Keratinocyte (primary cell): ENCODE data around the gene AVL9. TPM values are rescaled to one million over a fixed set of nuclear protein-coding genes. Genes with fewer than 3 reads are reported as not detected.
A peak's percentile ranks its signal among the peaks of the same experiment; 100 is the strongest.

Experiments used
- DNase-seq: peaks from one replicate; pipeline ENCODE4 v3.0.0-alpha.2; 2011; ENCODE audit warnings: low read depth, missing footprints, low spot score
- FAIRE-seq: peaks from 2 replicates; lab custom pipeline; 2011; peaks lifted over from hg19 to GRCh38; lab: Jason Lieb, UNC
- H2AFZ ChIP-seq: 2 replicates; pipeline ENCODE4 v1.6.0; 2012; ENCODE audit warnings: low read length, control low read depth, inconsistent platforms; ENCODE audit not compliant: control insufficient read depth
- H3K27ac ChIP-seq: 2 replicates; pipeline ENCODE4 v1.5.1; 2011; ENCODE audit warnings: low read length; ENCODE audit not compliant: control insufficient read depth, insufficient read depth
- H3K27me3 ChIP-seq: 3 replicates; pipeline ENCODE4 v1.6.0; 2011; ENCODE audit warnings: low read length; ENCODE audit not compliant: control insufficient read depth, insufficient read depth; ENCODE audit errors: extremely low read depth
- H3K36me3 ChIP-seq, 2 experiments: 2 replicates in 1 of 2; 3 replicates in 1 of 2; pipeline ENCODE4 v1.5.1; 2011; ENCODE audit warnings: low read length in 2 of 2, mild to moderate bottlenecking in 1 of 2; ENCODE audit not compliant: control insufficient read depth in 2 of 2, insufficient read depth in 2 of 2; ENCODE audit errors: extremely low read depth in 1 of 2
- H3K4me1 ChIP-seq: 3 replicates; pipeline ENCODE4 v1.5.1; 2011; ENCODE audit warnings: low read length; ENCODE audit not compliant: control insufficient read depth, insufficient read depth; ENCODE audit errors: extremely low read depth
- H3K4me2 ChIP-seq: 3 replicates; pipeline ENCODE4 v1.6.0; 2011; ENCODE audit warnings: low read depth, low read length; ENCODE audit not compliant: control insufficient read depth, insufficient read depth; ENCODE audit errors: extremely low read depth
- H3K4me3 ChIP-seq, 3 experiments: fragments of 200-600 bp in 1 of 3; sonication (generic) in 1 of 3; 2 replicates in 2 of 3; 3 replicates in 1 of 3; pipeline ENCODE4 v1.5.1; 2011 to 2016; ENCODE audit warnings: low read length in 3 of 3, mild to moderate bottlenecking in 3 of 3, control low read depth in 2 of 3, inconsistent platforms in 1 of 3, low read depth in 1 of 3, mixed read lengths in 1 of 3, mixed run types in 1 of 3, moderate library complexity in 1 of 3; ENCODE audit not compliant: control insufficient read depth in 2 of 3, insufficient read depth in 2 of 3; ENCODE audit errors: extremely low read depth in 1 of 3
- H3K79me2 ChIP-seq: 2 replicates; pipeline ENCODE4 v1.6.0; 2012; ENCODE audit warnings: low read length; ENCODE audit not compliant: control insufficient read depth, insufficient read depth
- H3K9ac ChIP-seq: 3 replicates; pipeline ENCODE4 v1.6.0; 2011; ENCODE audit warnings: low read length; ENCODE audit not compliant: control insufficient read depth, insufficient read depth; ENCODE audit errors: extremely low read depth
- H3K9me1 ChIP-seq: 3 replicates; pipeline ENCODE4 v1.6.0; 2011; ENCODE audit warnings: low read length; ENCODE audit not compliant: control insufficient read depth, insufficient read depth; ENCODE audit errors: extremely low read depth
- H3K9me3 ChIP-seq: 2 replicates; pipeline ENCODE4 v1.5.1; 2012; ENCODE audit warnings: low read depth, low read length; ENCODE audit not compliant: control insufficient read depth
- H4K20me1 ChIP-seq: 3 replicates; pipeline ENCODE4 v1.6.0; 2011; ENCODE audit warnings: low read length; ENCODE audit not compliant: control insufficient read depth, insufficient read depth; ENCODE audit errors: extremely low read depth
- EZH2 ChIP-seq: IDR thresholded peaks from one replicate; pipeline ENCODE4 v1.6.1; 2012; ENCODE audit warnings: inconsistent platforms, mild to moderate bottlenecking, low read length, moderate library complexity
- dilution Hi-C: fragments of 300-500 bp; cut with MboI; formaldehyde crosslinking; loops from one replicate; pipeline ENCODE4 v1.7.0; 2020; ENCODE audit warnings: low sequenced_read_pairs; ENCODE audit not compliant: extremely low pct_ligation_motif_present
- polyA minus RNA-seq, 3 experiments: library from RNA; depleted of rRNA, polyadenylated mRNA; stranded (reverse); fragments of >200 nt; gene quantifications; 1 replicate in 1 of 3; 2 replicates in 1 of 3; 3 replicates in 1 of 3; pipeline ENCODE4 v1.2.3, GENCODE V29; 2011
- polyA plus RNA-seq, 5 experiments: library from polyadenylated mRNA; depleted of rRNA in 3 of 5; stranded (reverse) in 3 of 5; stranded (forward) in 1 of 5; unstranded in 1 of 5; fragments of >200 nt; gene quantifications; 1 replicate in 1 of 5; 2 replicates in 3 of 5; 3 replicates in 1 of 5; pipeline versions ENCODE4 v1.2.1 to v1.2.3, GENCODE V29; 2011 to 2012; ENCODE audit warnings: missing spikeins in 2 of 5, low read depth in 1 of 5, low replicate concordance in 1 of 5
- TF ChIP-seq, protein P1 (sequence below), 3 experiments: IDR thresholded peaks in 1 of 3; conservative IDR thresholded peaks in 1 of 3; optimal IDR thresholded peaks in 1 of 3; 2 replicates in 2 of 3; 3 replicates in 1 of 3; pipeline versions ENCODE3 to v1.5.1; 2011; ENCODE audit warnings: low read length in 3 of 3, mild to moderate bottlenecking in 3 of 3, moderate library complexity in 2 of 3, control low read depth in 1 of 3, inconsistent platforms in 1 of 3; ENCODE audit not compliant: insufficient read depth in 2 of 3; ENCODE audit errors: extremely low read depth in 1 of 3

Gene AVL9
- polyA plus RNA-seq: 15.3 to 22.2 TPM (median 17.1 TPM) in 3 replicates
- polyA plus RNA-seq (2011; ENCODE audit: low read depth): 31.8 TPM
- 10.0 and 18.7 TPM in 2 replicates for polyA plus RNA-seq (2011; cell fraction: cytosol; rRNA removed)
- 26.7 and 27.3 TPM in 2 replicates for polyA plus RNA-seq (2011; cell fraction: nucleus; rRNA removed)
- polyA plus RNA-seq (2012; ENCODE audit: low replicate concordance): 16.3 and 18.4 TPM in 2 replicates
- 23.0 to 37.4 TPM (median 31.4 TPM) in 3 replicates for polyA minus RNA-seq
- polyA minus RNA-seq (2011; cell fraction: cytosol; rRNA and poly(A)+ RNA removed): 9.8 TPM
- polyA minus RNA-seq (2011; cell fraction: nucleus; rRNA and poly(A)+ RNA removed): 21.9 and 32.0 TPM in 2 replicates

DNA sequence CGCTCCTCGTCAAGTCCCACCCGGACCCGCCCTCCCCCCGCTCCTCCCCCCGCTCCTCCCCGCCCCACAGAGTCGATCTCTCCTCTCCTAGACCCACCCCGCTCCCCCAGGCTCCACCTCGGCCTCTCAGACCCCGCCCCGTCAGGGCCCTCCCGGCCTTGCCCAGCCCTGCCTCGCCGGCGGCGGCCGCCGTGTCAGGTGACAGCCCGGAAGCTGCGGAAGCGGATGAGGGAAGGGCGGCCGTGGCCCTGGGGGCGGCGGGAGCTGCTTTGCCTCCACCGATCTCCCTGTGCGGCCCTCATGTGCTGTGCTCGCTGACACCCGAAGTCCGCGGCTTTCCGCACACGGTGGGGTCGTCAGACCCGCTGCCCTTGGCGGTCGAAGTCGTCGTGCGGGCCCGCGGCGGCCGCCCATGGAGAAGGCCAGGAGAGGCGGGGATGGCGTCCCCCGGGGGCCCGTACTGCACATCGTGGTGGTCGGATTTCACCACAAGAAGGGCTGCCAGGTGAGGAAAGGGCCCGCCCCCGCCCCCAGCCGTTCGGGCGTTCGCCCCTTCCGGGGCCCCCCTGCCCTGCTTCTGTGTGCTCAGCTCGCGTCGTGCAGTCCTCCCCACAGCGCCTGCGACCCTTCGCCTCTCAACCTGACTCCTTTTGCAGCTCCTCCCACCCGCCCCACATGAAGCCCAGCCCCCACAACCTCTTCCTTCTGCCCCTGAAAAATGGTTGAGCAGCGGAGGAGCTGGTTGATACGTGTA is at the start of gene AVL9:
TSS of gene AVL9 (plus strand) at position 192 of the 754 bp plus-strand sequence. CDS start at position 413, 221 bp downstream.
- Histone ChIP-seq H3K27ac (peak within 1 kb of the TSS; percentile 90), H3K4me1 (peaks cover 4% of the 10 kb centered on the region), H3K4me2 (peak within 1 kb of the TSS; percentile 89), H3K36me3 (no peaks in the 10 kb centered on the region), H2AFZ (peak within 1 kb of the TSS; percentile 98), H3K9ac (peak within 1 kb of the TSS; percentile 90), H3K9me1 (no peaks in the 10 kb centered on the region), H3K27me3 (no peaks in the 10 kb centered on the region), H3K79me2 (peaks cover 49% of the 10 kb centered on the region), H3K4me3 (peak within 1 kb of the TSS; percentile 98 to 99 (median 99)), H4K20me1 (no peaks in the 10 kb centered on the region), H3K9me3 (no peaks in the 10 kb centered on the region)
- TF ChIP-seq EZH2: no peak
- TF ChIP-seq, protein P1, sequence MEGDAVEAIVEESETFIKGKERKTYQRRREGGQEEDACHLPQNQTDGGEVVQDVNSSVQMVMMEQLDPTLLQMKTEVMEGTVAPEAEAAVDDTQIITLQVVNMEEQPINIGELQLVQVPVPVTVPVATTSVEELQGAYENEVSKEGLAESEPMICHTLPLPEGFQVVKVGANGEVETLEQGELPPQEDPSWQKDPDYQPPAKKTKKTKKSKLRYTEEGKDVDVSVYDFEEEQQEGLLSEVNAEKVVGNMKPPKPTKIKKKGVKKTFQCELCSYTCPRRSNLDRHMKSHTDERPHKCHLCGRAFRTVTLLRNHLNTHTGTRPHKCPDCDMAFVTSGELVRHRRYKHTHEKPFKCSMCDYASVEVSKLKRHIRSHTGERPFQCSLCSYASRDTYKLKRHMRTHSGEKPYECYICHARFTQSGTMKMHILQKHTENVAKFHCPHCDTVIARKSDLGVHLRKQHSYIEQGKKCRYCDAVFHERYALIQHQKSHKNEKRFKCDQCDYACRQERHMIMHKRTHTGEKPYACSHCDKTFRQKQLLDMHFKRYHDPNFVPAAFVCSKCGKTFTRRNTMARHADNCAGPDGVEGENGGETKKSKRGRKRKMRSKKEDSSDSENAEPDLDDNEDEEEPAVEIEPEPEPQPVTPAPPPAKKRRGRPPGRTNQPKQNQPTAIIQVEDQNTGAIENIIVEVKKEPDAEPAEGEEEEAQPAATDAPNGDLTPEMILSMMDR (optimal IDR thresholded peaks at IDR 0.05 in 1 of 3, IDR thresholded peaks at IDR 0.05 in 1 of 3, conservative IDR thresholded peaks at IDR 0.05 in 1 of 3; ENCODE audit: extremely low read depth in 1 of 3, insufficient read depth in 2 of 3, low read length in 3 of 3): no peak
- dilution Hi-C loops: no loop called here
- DNase-seq (no peak), FAIRE-seq (no peak)

DNA sequence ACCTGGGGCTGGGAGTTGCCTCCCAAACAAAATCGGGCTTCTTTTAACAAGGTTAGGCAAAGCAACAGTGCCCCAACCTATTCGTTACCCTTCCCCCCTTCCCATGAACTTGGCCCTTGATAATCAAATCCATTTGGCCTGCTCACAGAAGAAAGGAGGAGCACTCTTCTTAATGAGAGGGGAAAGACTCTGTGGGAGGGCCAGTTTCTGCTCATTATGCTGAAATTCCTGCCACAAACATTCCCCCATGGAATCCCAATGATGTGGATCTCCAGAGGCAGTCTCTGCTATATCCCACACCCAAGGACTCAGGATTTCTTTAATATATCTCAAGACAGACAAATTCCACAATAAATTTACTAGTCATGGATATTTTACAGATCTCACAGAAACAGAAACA is 48.1 kb upstream of the AVL9 start:
- H3K4me3 ChIP-seq: no peak overlapping the region
- H3K36me3 ChIP-seq: no peaks in the 10 kb centered on the region
- H4K20me1 ChIP-seq: no peaks in the 10 kb centered on the region
- dilution Hi-C loops: no loop called here
- no peak for TF ChIP-seq EZH2
- TF ChIP-seq, protein P1 (optimal IDR thresholded peaks at IDR 0.05 in 1 of 3, IDR thresholded peaks at IDR 0.05 in 1 of 3, conservative IDR thresholded peaks at IDR 0.05 in 1 of 3; ENCODE audit: extremely low read depth in 1 of 3, insufficient read depth in 2 of 3, low read length in 3 of 3): no peak
- H3K9ac ChIP-seq: no peak overlapping the region
- H3K79me2 ChIP-seq: no peaks in the 10 kb centered on the region
- no peak for FAIRE-seq
- H3K4me2 ChIP-seq: no peak overlapping the region
- no peak overlapping the region for H3K27ac ChIP-seq
- DNase-seq: no peak
- no peak overlapping the region for H2AFZ ChIP-seq
- H3K27me3 ChIP-seq: no peaks in the 10 kb centered on the region
- no peaks in the 10 kb centered on the region for H3K4me1 ChIP-seq
- no peaks in the 10 kb centered on the region for H3K9me1 ChIP-seq
- H3K9me3 ChIP-seq: no peaks in the 10 kb centered on the region
